Panc1 (cell line): ENCODE data around the gene CD1E.

Experiments used
- CTCF ChIP-seq: fragments of 450-650 bp; IDR thresholded peaks from 2 replicates; pipeline ENCODE4 v1.5.1; 2017; ENCODE audit warnings: mild to moderate bottlenecking
- POLR2AphosphoS5 ChIP-seq: IDR thresholded peaks from 2 replicates; pipeline ENCODE4 v1.6.1; 2012; ENCODE audit warnings: mild to moderate bottlenecking, low read depth, low read length, moderate library complexity
- SIN3A ChIP-seq: IDR thresholded peaks from 2 replicates; pipeline ENCODE4 v1.6.1; 2012; ENCODE audit warnings: low read depth, mild to moderate bottlenecking, low read length, moderate library complexity, borderline replicate concordance; ENCODE audit not compliant: insufficient read depth
- TCF7L2 ChIP-seq: IDR thresholded peaks from 2 replicates; pipeline ENCODE4 v1.6.1; 2011; ENCODE audit warnings: mild to moderate bottlenecking, low read depth, low read length, inconsistent platforms
- TF ChIP-seq, protein P1 (sequence below), 2 experiments: IDR thresholded peaks; 2 replicates each; pipeline ENCODE4 v1.6.1; 2011 to 2012; ENCODE audit warnings: low read depth in 2 of 2, control low read depth in 1 of 2, low read length in 1 of 2, mild to moderate bottlenecking in 1 of 2, moderate library complexity in 1 of 2; ENCODE audit not compliant: insufficient read depth in 1 of 2

GRCh38 chr1:158390331-158390730 lies 36.6 kb downstream of the CD1E start:
- TF ChIP-seq POLR2AphosphoS5: no peak
- TF ChIP-seq CTCF: no peak
- TF ChIP-seq TCF7L2: no peak
- TF ChIP-seq SIN3A: no peak
- TF ChIP-seq, protein P1, sequence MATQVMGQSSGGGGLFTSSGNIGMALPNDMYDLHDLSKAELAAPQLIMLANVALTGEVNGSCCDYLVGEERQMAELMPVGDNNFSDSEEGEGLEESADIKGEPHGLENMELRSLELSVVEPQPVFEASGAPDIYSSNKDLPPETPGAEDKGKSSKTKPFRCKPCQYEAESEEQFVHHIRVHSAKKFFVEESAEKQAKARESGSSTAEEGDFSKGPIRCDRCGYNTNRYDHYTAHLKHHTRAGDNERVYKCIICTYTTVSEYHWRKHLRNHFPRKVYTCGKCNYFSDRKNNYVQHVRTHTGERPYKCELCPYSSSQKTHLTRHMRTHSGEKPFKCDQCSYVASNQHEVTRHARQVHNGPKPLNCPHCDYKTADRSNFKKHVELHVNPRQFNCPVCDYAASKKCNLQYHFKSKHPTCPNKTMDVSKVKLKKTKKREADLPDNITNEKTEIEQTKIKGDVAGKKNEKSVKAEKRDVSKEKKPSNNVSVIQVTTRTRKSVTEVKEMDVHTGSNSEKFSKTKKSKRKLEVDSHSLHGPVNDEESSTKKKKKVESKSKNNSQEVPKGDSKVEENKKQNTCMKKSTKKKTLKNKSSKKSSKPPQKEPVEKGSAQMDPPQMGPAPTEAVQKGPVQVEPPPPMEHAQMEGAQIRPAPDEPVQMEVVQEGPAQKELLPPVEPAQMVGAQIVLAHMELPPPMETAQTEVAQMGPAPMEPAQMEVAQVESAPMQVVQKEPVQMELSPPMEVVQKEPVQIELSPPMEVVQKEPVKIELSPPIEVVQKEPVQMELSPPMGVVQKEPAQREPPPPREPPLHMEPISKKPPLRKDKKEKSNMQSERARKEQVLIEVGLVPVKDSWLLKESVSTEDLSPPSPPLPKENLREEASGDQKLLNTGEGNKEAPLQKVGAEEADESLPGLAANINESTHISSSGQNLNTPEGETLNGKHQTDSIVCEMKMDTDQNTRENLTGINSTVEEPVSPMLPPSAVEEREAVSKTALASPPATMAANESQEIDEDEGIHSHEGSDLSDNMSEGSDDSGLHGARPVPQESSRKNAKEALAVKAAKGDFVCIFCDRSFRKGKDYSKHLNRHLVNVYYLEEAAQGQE (IDR thresholded peaks at IDR 0.05; ENCODE audit: insufficient read depth in 1 of 2, low read depth in 2 of 2, low read length in 1 of 2): no peak
